Measurements from ENCODE around the gene SLC6A6. TPM values are rescaled to one million over a fixed set of nuclear protein-coding genes. Genes with fewer than 3 reads are reported as not detected.

Gene SLC6A6
- total RNA-seq, 2 donors from 2014 or later = 51.8 to 68.6 TPM

DNA sequence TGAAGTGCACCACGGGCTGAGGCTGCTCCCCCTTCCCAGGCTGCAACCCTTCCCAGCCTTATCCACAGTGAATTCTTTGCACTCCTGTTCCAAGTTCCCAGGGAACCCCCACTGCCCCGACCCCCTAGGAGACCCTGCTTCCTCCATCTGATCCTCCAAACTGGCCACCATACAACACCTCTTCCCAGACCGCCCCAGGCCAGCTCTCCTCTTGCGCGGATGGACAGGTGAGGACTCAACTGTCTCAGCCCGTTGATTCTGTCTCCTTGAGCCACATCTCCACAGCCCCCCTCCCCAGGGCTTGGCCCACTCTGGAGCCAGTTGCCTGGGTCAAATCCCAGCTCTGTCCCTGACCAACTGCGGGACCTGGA lies 116.0 kb downstream of the SLC6A6 start:
- Mint-ChIP-seq H3K27ac (no peak overlapping the region), H3K36me3 (ENCODE audit: low read depth) (peaks cover 8% of the 10 kb centered on the region), H3K27me3 (peaks cover 36% of the 10 kb centered on the region), H3K4me3 (no peak overlapping the region), H3K4me1 (peaks cover 4% of the 10 kb centered on the region)
- no peak for ATAC-seq
- no peak for DNase-seq
- H3K9me3 ChIP-seq (ENCODE audit: control insufficient read depth, low read length, poor library complexity, severe bottlenecking) = no peaks in the 10 kb centered on the region

DNA sequence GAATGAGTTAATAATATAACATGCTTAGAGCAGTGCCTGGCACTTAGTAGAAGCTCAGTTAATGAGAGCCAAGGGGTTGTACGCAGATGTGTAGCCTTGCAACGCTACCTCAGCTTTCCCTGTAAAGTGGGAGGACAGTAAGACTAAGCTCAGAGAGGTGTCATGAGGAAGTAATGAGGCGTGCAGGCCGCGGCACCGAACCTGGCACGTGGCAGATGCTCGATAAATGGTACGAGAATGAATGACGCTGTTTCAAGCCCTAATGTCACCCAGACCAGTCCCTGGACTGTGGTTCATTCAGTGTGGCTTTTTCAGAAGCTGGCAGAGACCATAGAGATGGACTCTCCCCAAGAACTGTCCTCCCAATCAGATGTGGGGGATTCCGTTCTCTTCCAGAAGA lies 116.5 kb downstream of the SLC6A6 start:
- Mint-ChIP-seq H3K4me1 (peaks cover 4% of the 10 kb centered on the region), H3K4me3 (no peak overlapping the region), H3K36me3 (ENCODE audit: low read depth) (peaks cover 8% of the 10 kb centered on the region), H3K27ac (no peak overlapping the region), H3K27me3 (peaks cover 38% of the 10 kb centered on the region)
- DNase-seq = no peak
- ATAC-seq = no peak
- H3K9me3 ChIP-seq (ENCODE audit: control insufficient read depth, low read length, poor library complexity, severe bottlenecking) = no peaks in the 10 kb centered on the region

DNA sequence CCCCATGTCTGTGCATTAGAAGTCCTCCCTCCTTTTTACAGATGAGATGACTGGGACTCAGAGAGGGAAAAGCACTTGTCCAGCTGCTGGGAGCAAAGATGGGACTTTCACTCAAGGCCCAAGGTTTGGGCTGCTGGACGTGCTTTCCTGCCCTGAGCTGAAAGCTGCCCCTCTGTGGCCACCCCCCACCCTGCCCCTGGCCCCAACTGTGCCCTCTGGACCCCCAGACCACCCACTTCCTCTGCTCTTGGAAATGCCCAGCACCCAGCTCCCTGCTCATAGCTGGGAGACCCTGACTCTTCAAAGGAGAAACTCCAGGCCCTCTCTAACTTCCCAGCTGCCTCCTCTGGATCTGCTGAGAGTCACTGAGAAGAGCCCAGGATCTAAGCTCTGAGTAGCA lies 117.0 kb downstream of the SLC6A6 start:
- H3K36me3 Mint-ChIP-seq (ENCODE audit: low read depth) = peaks cover 8% of the 10 kb centered on the region
- ATAC-seq (no peak), DNase-seq (no peak)
- no peak overlapping the region for H3K27ac Mint-ChIP-seq
- no peaks in the 10 kb centered on the region for H3K9me3 ChIP-seq (ENCODE audit: control insufficient read depth, low read length, poor library complexity, severe bottlenecking)
- H3K27me3 Mint-ChIP-seq = peaks cover 38% of the 10 kb centered on the region
- peaks cover 4% of the 10 kb centered on the region for H3K4me1 Mint-ChIP-seq
- H3K4me3 Mint-ChIP-seq = no peak overlapping the region

DNA sequence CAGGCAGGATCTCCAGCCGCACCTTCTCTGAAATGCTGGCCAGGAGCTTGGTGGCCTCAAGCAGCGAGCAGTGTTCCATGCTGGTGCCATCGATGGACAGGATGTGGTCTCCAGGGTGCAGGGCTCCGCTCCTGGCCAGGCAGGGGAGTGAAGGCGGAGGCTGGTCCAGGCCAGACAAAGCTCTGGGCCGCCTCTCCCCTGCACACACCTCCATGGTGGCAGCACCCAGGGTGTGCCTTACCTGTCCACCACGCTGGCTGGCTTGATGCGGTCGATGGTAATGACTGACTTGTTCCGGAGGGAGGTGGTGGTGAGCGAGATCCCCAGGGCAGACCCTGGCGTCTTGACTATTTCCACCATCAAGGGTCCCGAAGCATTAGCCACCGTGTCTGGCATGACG lies 117.7 kb downstream of the SLC6A6 start:
- peaks cover 4% of the 10 kb centered on the region for H3K4me1 Mint-ChIP-seq
- no peak for ATAC-seq
- no peak overlapping the region for H3K4me3 Mint-ChIP-seq
- peaks cover 38% of the 10 kb centered on the region for H3K27me3 Mint-ChIP-seq
- no peak overlapping the region for H3K27ac Mint-ChIP-seq
- no peak for DNase-seq
- H3K9me3 ChIP-seq (ENCODE audit: control insufficient read depth, low read length, poor library complexity, severe bottlenecking) = no peaks in the 10 kb centered on the region
- peaks cover 8% of the 10 kb centered on the region for H3K36me3 Mint-ChIP-seq (ENCODE audit: low read depth)

DNA sequence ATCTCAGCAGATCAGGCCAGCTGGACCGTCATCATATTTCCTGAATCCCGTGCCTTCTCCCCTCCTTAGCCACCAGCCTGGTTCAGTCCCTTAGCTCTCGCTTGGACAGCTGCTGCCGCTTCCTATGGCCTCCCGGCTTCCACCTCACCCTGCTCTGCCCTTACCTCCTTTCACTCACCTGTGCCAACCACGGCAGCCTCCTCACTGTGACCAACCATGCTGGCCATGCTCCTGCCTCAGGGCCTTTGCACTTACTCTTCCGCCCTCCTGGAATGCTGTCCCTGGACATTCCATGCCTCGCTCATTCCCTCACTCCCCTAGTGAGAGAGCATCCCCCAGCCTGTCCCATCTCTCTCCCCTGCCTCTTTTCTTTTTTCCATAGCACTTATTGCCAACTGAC lies 118.6 kb downstream of the SLC6A6 start:
- Mint-ChIP-seq H3K27me3 (peaks cover 38% of the 10 kb centered on the region), H3K4me3 (no peak overlapping the region), H3K27ac (no peak overlapping the region), H3K4me1 (peaks cover 4% of the 10 kb centered on the region), H3K36me3 (ENCODE audit: low read depth) (peaks cover 8% of the 10 kb centered on the region)
- ATAC-seq (no peak), DNase-seq (no peak)
- no peaks in the 10 kb centered on the region for H3K9me3 ChIP-seq (ENCODE audit: control insufficient read depth, low read length, poor library complexity, severe bottlenecking)

DNA sequence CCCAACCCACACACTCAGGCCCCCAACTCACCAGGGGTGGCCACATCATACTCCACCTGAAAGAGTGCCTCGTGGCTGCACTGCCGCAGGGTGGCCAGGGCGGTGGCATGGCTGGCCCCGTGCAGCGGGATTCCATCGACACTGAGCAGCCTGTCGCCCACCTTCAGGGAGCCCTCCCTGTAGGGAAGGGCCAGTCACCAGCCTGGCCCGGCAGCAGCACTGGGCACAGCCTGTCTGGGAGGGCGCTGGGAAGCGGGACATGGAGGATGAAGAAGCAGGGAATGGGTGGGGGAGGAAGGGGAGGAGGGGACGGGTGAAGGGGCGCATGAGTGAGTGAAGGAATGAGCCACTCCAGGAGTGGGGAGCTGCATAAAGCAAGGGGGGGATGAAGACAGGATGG lies 119.2 kb downstream of the SLC6A6 start:
- no peak overlapping the region for H3K4me3 Mint-ChIP-seq
- peaks cover 8% of the 10 kb centered on the region for H3K36me3 Mint-ChIP-seq (ENCODE audit: low read depth)
- peaks cover 40% of the 10 kb centered on the region for H3K27me3 Mint-ChIP-seq
- no peaks in the 10 kb centered on the region for H3K9me3 ChIP-seq (ENCODE audit: control insufficient read depth, low read length, poor library complexity, severe bottlenecking)
- DNase-seq (no peak), ATAC-seq (no peak)
- H3K4me1 Mint-ChIP-seq = peaks cover 6% of the 10 kb centered on the region
- no peak overlapping the region for H3K27ac Mint-ChIP-seq

DNA sequence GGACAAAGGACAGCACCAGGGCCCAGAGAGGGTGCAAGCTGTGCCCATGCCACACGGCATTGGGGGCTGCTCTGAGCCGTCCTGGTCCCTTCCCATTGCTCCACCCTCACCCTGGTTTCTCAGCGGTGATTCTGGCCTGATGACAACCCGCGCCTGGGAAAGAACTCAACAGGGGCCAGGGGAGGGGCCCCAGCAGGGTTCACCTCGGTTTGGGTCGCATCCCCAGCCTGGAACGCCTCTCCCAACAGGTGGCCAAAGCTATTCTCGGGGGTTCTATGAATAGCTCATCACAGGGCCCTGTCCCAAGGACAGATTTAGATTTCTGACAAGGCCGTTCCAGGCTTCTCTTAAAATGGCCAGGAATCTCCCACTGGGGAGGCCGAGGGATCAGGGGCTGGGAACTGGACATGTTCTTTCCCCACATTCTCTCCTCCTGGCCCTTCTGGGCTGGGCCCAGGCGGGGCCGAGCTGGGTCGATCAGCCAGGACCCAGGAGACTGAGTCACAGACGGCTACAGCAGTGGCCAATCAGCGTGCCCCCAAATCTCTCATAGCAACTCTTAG lies 119.8 kb downstream of the SLC6A6 start:
- Mint-ChIP-seq H3K4me3 (no peak overlapping the region), H3K4me1 (peaks cover 6% of the 10 kb centered on the region), H3K27ac (no peak overlapping the region), H3K27me3 (peaks cover 45% of the 10 kb centered on the region), H3K36me3 (ENCODE audit: low read depth) (peaks cover 8% of the 10 kb centered on the region)
- DNase-seq (no peak), ATAC-seq (no peak)
- no peaks in the 10 kb centered on the region for H3K9me3 ChIP-seq (ENCODE audit: control insufficient read depth, low read length, poor library complexity, severe bottlenecking)

DNA sequence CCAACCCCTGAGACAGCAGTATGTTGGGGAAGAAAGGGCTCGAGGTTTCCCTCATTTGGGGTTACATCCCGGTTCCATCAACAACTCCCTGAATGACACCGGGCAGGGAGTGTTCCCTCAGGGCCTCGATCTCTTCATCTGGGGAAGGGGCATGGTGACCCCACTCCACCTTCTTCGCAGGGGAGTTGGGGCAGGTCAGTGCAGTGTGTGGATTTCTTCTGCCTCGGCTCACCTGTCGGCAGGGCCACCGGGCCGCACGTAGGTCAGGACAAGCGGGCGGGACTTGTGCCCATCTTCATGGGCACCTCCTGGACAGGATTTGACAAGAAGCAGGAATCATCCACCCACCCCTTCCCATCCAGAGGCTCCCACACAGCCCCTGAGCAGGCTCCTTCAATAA lies 120.4 kb downstream of the SLC6A6 start:
- Mint-ChIP-seq H3K4me3 (no peak overlapping the region), H3K27me3 (peaks cover 41% of the 10 kb centered on the region), H3K27ac (no peak overlapping the region), H3K4me1 (peaks cover 6% of the 10 kb centered on the region), H3K36me3 (ENCODE audit: low read depth) (peaks cover 8% of the 10 kb centered on the region)
- no peaks in the 10 kb centered on the region for H3K9me3 ChIP-seq (ENCODE audit: control insufficient read depth, low read length, poor library complexity, severe bottlenecking)
- no peak for DNase-seq
- no peak for ATAC-seq

DNA sequence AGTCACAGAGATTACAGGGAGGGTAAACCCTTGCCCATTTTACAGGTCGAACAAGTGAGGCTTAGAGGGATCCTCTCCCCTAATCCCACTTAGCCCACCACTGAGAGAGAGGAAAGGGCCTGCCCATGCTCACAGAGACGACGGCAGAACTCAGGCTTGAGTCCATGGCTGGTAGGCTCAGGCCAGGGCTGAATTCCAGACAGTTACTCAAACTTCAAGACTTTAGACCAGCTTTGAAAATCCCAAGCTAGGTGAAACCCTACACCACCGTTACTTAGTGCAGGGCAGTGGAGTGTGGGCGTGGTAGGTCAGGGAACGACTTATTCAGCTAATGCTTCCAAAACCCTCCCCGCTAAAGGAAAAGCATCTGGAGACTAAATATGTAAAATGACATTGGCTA lies 121.4 kb downstream of the SLC6A6 start:
- no peak overlapping the region for H3K4me3 Mint-ChIP-seq
- H3K27me3 Mint-ChIP-seq = peaks cover 35% of the 10 kb centered on the region
- peaks cover 6% of the 10 kb centered on the region for H3K4me1 Mint-ChIP-seq
- ATAC-seq (no peak), DNase-seq (no peak)
- no peaks in the 10 kb centered on the region for H3K9me3 ChIP-seq (ENCODE audit: control insufficient read depth, low read length, poor library complexity, severe bottlenecking)
- no peak overlapping the region for H3K27ac Mint-ChIP-seq
- peaks cover 8% of the 10 kb centered on the region for H3K36me3 Mint-ChIP-seq (ENCODE audit: low read depth)

DNA sequence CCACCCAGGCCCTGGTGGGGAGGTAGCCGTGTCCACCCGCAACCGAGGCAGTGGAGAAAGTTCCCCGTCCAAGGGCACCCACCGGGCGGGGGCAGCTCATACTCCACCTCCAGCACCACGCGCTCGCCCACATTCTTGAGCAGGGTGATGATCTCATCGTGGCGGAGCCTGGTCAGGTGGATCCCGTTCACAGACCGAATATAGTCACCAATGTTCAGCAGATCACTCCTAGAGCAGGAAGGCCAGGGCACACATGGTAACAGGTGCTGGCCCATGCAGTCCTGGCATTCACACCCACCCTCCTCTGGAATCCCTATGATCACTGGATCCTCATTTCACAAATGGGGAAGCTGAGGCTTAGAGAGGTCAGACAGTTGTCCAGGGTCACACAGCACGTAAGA lies 121.9 kb downstream of the SLC6A6 start:
- peaks cover 6% of the 10 kb centered on the region for H3K4me1 Mint-ChIP-seq
- ATAC-seq (no peak), DNase-seq (no peak)
- no peaks in the 10 kb centered on the region for H3K9me3 ChIP-seq (ENCODE audit: control insufficient read depth, low read length, poor library complexity, severe bottlenecking)
- H3K27me3 Mint-ChIP-seq = peaks cover 34% of the 10 kb centered on the region
- H3K27ac Mint-ChIP-seq = no peak overlapping the region
- no peak overlapping the region for H3K4me3 Mint-ChIP-seq
- peaks cover 8% of the 10 kb centered on the region for H3K36me3 Mint-ChIP-seq (ENCODE audit: low read depth)

DNA sequence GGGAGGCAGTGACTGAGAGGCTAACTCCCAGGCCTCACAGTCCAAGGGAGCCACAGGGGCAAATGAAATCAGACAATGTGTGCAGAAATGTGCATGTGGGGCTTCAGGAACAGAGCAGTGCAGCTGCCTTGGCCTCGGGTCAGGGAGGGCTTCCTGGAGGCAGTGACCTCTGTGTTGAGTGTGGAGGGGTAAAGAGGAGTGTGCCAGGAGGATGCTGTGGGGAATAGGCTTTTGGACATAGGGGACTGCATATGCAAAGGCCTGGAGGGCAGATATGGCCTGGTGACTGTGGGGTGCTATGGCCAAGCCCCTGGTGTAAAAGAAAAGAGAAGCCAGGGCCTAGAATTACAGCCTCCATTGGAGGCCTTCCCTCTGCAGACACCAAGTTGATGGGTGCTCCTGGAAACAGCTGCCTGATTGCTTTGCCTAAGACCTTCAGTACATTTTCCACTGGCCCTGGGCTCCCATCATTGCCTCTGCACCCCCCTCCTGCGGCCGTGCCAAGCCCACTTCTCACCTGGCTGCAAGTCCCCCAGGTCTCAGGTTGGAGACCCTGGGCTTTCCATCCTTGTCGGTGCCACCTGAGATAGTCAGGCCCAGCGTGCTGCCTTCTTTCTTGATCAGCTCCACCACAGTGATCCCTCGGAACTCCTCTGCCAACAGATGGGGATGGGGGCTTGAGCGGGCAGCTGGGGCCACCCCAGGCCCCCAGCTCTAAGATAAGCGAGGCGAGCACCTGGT lies 122.7 kb downstream of the SLC6A6 start:
- H3K9me3 ChIP-seq (ENCODE audit: control insufficient read depth, low read length, poor library complexity, severe bottlenecking) = no peaks in the 10 kb centered on the region
- Mint-ChIP-seq H3K4me1 (peaks cover 6% of the 10 kb centered on the region), H3K4me3 (no peak overlapping the region)

DNA sequence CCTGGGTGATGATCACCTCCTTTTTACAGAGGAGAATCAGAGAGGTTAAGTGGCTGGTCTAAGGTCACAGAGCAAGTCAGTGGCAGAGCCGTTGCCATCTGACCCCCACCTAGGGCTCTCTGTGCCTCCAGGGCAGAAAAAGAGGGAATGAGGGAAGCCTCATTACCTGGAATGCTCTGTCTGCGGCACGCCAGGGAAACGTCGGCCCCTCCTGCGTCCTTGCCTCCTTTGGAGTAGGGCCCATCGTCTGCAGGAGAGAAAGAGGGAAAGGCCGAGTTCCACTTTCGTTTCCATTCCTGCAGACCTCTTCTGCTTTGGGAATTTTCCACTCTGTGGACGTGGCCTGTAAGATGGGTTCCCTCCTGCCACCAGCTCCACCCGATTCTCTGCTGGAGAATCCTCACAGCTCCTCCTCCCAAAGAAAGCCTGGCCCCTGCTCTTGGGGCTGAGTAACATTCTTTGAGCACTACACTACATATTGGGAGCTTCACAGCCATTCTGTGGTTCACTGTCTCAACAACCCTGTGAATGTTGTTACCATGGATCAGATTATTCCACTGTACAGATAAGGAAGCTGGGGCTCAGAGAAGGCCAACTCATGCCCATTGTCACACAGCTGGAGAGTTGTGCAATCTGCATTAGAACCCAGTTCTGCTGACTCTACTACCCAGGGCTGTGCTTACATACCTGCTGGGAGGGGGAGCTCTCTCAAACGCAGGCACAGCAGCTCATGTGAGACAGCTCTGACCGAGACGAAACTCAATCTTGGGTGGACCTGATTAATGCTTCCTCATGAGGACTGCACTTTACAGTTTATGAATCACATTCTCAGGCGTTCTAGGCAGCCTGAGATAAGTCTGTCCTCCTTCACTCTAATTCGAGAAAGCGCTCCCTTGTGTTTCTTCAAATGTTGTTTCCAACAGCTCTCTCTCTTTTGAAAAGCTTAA lies 123.6 kb downstream of the SLC6A6 start:
- H3K27me3 Mint-ChIP-seq = peaks cover 33% of the 10 kb centered on the region
- no peak overlapping the region for H3K4me3 Mint-ChIP-seq
- peaks cover 5% of the 10 kb centered on the region for H3K4me1 Mint-ChIP-seq
- peaks cover 6% of the 10 kb centered on the region for H3K36me3 Mint-ChIP-seq (ENCODE audit: low read depth)
- DNase-seq (no peak), ATAC-seq (no peak)
- H3K9me3 ChIP-seq (ENCODE audit: control insufficient read depth, low read length, poor library complexity, severe bottlenecking) = no peaks in the 10 kb centered on the region
- no peak overlapping the region for H3K27ac Mint-ChIP-seq

More for the DNA sequence above, 122.7 kb downstream of the SLC6A6 start:
- DNase-seq = no peak
- no peak for ATAC-seq
- Mint-ChIP-seq H3K27me3 (peaks cover 34% of the 10 kb centered on the region), H3K36me3 (ENCODE audit: low read depth) (peaks cover 8% of the 10 kb centered on the region), H3K27ac (no peak overlapping the region)

DNA sequence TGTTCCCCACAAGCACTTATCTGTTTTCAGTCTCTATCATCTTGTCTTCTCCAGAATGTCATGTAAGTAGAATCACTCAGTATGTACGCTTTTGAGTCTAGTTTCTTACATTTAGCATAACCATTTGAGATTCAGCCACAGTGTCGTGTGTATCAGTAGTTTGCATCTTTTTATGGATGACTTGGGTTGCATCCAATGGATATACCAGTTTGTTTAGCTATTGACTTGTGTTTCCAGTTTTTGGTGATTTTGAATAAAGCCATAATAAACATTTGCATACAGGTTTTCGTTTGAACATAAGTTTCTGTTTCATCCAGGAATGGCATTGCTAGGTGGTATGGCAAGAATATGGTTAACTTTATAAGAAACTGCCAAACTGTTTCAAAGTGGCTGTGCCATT lies 125.7 kb downstream of the SLC6A6 start:
- H3K27me3 Mint-ChIP-seq = peaks cover 38% of the 10 kb centered on the region
- H3K4me3 Mint-ChIP-seq = no peak overlapping the region
- H3K27ac Mint-ChIP-seq = no peak overlapping the region
- DNase-seq = no peak
- H3K4me1 Mint-ChIP-seq = peaks cover 5% of the 10 kb centered on the region
- no peak for ATAC-seq
- peaks cover 2% of the 10 kb centered on the region for H3K36me3 Mint-ChIP-seq (ENCODE audit: low read depth)
- no peaks in the 10 kb centered on the region for H3K9me3 ChIP-seq (ENCODE audit: control insufficient read depth, low read length, poor library complexity, severe bottlenecking)
